C4-2B (cell line): ENCODE data around the gene SLC7A9.

Source experiments
- ZFX ChIP-seq: fragments of 450-650 bp; IDR thresholded peaks from 2 replicates; pipeline ENCODE4 v1.6.1; 2017
- TF ChIP-seq, protein P1 (sequence below): fragments of 450-650 bp; conservative IDR thresholded peaks from 2 replicates; pipeline ENCODE4 v1.5.1; 2017; ENCODE audit warnings: mild to moderate bottlenecking

DNA sequence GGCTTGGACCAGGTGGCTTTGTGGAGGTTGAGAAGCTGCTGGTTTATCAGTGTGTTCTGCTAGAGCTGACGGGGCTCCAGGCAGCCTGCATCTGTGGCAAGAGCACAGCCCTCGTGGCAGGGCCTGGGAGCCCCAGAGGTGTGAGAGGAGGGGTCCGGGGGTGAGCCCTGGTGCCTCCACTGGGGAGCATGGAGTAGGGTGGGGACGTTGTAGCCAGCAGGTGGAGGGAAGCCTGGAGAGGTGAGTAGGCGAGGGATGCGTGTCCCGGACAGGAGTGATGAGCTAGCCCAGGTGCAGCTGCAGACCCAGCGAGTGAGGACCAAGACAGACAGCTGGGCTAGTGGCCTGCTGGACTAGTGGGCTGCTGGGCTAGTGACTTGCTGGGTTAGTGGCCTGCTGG lies 51.0 kb downstream of the SLC7A9 start:
- TF ChIP-seq, protein P1, sequence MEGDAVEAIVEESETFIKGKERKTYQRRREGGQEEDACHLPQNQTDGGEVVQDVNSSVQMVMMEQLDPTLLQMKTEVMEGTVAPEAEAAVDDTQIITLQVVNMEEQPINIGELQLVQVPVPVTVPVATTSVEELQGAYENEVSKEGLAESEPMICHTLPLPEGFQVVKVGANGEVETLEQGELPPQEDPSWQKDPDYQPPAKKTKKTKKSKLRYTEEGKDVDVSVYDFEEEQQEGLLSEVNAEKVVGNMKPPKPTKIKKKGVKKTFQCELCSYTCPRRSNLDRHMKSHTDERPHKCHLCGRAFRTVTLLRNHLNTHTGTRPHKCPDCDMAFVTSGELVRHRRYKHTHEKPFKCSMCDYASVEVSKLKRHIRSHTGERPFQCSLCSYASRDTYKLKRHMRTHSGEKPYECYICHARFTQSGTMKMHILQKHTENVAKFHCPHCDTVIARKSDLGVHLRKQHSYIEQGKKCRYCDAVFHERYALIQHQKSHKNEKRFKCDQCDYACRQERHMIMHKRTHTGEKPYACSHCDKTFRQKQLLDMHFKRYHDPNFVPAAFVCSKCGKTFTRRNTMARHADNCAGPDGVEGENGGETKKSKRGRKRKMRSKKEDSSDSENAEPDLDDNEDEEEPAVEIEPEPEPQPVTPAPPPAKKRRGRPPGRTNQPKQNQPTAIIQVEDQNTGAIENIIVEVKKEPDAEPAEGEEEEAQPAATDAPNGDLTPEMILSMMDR, result no peak
- no peak for TF ChIP-seq ZFX
